ENCODE measurements around the gene PRICKLE2.

The PRICKLE2 gene

DNA sequence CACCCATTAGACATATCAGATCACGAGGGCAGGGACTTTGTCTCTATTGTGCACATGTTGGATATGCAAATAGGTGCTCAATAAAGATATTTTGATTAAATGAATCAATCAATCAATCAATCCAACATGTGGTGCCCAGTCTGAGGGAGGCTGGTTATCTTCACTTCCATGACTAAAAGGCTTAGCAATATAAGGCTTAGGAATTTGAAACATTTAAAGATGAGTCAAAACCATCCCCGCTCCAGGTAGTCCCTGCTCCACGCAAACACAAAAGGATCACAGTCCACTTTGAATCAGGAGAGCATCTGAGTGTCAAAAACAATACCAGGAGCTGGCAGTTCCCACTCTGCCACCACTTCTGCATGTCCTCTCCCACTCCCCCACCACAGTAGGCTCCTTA lies 25.8 kb upstream of the PRICKLE2 start:
- no peak for DNase-seq

DNA sequence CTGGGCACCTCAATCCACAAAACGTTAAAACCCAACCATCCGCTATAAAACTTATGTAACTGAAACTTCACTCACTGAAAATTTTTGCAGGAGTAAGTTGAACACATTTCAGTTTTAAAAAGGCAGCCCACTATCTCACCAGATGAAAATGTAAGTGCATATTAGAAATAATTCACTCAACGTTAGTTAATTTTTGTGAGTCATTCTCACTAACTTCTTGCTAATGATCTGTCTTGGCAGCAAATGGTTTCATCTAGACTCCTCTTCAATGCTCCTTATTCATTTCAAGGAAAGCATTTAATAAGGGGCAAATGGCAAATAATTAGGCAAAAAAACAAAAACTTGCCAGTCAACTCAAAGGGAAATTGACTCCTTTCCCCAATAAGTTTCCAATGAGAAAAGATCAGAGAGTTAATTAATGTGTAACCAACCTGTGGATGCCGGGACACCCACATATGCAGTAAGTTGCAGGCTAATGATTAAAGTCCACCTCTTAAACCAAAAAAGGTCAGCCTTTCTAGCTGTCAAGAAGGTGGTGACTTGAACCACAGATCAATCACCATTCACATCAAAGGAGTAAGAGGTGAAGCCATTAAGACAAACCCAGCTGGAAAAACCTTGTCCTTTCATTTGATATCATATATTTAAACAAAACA lies 22.9 kb upstream of the PRICKLE2 start:
- no peak for DNase-seq

DNA sequence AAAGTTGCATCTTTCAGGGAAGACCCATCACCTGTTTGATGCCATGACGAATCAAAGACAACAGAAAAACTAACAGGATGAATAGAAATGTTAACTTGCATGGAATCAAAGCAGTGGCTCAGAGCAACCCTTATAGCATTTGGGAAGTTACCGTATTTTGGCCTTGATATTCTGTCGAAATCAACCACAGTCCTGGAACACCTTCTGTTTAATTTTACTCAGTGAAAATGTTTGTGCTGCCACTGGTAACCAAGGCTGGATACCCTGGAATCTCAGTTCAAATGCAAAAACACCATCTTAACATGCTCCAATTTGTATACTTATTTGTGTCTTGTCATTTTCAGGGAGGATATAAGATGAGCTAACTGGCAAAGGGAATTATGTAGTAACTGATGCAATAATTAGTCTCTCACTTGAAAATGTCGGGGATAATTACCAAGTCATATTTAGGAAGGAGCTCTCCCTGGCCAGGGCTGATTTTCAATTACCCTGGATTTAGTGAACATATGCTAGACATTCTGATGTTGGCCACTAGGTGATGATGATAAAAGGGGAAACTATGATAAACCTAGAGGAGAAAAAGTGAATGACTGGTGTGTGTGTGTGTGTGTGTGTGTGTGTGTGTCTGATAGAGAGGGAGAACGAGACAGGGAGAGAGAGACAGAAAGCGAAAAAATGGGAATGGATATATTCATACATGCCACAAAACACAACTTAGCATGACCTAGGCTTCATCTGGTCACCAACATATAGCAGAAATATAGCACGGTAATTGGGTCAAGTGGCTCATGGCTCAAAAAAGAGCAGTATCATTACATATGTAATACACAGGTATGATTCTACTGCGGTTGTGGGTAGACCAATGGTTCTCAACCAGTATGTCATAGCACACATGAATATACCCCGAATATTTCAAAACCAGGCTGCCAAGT lies 19.0 kb upstream of the PRICKLE2 start:
- peak; percentile 42 for DNase-seq

GRCh38 chr3:64242435-64242834 lies 17.2 kb upstream of the PRICKLE2 start:
- DNase-seq: peak; percentile 51

DNA sequence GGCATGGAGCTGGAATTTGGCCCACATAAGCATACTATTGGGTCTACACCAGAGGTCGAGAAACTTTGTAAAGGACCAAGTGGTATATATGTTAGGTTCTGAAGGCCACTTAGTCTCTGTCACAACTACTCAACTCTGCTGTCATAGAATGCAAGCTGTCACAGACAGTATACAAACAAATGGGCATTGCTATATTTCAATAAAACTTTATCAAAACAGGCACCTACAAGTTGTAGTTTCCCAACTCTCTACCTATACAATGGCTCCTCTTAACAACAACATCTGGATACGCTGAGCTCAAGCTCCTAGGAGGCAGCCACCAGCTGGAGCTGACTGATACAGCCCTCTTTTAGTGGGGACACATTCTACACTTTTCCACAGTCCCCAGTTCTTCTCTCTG lies 15.7 kb upstream of the PRICKLE2 start:
- no peak for DNase-seq

DNA sequence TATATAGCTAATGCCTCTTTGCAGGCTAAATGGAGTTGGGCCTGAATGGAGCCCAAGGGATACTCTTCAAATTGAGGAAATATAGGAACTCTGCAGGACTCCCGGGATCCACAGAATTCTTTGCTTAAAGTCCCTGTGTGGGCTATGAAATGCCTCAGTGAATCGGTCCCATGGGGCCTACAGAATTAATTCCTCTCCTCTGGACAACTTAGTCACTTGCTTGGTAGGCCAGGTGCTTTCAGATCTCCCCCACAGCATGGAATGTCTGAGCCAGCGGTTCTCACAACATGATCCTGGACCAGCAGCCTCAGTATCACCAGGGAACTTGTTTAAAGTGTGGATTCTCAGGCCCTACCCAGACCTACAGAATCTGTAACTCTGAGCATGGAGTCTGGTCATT lies 15.1 kb upstream of the PRICKLE2 start:
- DNase-seq: no peak

GRCh38 chr3:64239841-64240240 lies 14.6 kb upstream of the PRICKLE2 start:
- no peak for DNase-seq

GRCh38 chr3:64238971-64239667 lies 13.9 kb upstream of the PRICKLE2 start:
- DNase-seq: peak; percentile 70

GRCh38 chr3:64237083-64237482 lies 11.8 kb upstream of the PRICKLE2 start:
- no peak for DNase-seq

- DNase-seq: no peak
These were observed 10.3 kb upstream of the PRICKLE2 start for GRCh38 chr3:64235605-64236004.

GRCh38 chr3:64234571-64234970 lies 9.3 kb upstream of the PRICKLE2 start:
- DNase-seq: no peak

GRCh38 chr3:64232821-64233220 lies 7.6 kb upstream of the PRICKLE2 start:
- no peak for DNase-seq

DNA sequence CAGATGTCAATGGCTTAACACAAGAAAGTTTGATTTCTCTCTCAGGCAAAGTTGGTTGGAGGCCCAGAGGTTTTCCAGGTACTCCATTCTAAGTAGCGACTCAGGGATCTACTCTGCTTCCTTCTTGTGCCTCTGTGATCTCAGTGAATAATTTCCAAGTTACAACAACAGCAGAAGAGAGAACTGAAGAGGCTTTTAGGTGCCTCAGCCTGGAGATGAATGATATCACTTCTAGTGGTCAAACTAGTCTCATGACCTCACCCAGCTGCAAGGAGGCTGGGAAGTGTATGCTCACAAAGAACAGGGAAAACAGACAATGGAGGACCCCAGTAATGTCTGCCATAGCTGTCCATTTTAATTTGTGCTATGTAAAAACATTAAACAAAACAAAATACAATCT lies 4.6 kb upstream of the PRICKLE2 start:
- DNase-seq: no peak

DNA sequence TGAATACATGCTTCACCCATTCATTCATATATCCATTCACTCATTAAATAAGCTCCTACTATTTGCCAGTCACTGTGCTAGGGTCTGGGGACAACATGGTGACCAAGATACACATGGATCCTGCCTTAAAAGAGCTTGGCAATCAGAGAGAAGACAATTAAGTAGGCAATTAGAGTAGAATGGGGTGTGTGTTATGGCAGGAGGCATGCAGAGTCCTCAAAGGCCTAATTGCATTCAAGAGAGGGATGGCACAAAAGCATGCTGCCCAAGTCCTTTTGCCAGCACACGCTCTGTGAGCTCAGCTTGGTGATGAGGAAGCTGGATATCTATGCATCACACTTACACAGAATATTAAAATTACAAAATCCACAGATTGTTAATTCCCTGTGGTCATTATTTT lies 2.8 kb upstream of the PRICKLE2 start:
- peak; percentile 39 for DNase-seq

DNA sequence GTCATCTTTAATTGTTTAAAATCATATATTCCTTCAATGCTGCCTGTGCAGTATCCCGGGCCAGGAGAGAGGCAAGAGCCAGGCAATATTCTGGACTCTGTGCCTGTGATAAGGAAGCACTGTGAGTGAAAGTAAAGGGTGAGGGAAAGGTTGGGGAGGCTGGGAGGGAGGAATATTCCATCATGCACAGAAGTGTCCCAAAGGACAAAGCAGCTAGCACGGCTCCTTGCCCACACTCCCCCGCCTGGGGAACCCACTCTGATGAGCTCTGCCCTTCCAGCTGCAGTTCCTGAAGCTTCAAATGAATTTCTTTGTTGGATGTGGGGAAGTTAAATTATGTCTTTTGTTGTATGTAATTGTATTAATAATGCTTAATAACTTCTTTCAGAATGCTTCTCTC lies 1.5 kb upstream of the PRICKLE2 start:
- no peak for DNase-seq

DNA sequence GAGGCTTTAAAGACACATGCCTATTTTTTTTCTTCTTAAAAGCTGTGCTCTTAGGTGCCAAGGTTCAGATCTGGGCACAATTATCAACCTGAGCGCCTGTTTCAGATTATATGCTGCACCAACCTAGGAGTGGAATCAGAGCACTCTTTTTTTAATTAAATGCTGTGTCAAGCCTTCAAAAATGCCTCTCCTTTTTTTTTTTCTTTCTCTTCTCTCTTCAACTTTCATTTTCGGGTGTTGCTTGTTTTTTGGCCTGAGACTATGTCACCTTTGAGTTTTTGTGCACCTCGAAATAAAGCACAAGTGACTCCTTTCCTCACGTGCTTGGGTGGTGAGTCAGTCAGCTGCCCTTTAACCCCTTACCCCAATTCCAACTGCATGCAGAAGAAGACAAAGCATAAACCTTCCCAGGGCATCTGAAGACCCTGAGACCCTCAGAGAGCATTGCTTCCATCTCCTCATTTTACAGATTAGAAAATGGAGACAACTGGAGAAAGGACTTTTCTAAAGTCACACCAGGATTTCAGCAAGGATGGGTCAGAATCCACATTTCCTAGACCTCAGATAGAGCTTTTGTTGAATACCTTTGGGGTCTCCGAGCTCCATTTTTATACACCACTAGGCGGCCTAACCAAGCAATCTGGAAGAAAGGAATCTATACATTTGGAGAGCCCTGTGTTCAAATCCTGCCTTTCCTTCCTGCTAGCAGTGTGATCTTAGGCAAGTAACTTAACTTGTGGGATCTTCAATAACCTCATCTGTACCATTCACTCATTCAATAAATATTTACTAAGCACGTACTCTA lies 631 bp upstream of the PRICKLE2 start:
- DNase-seq: no peak

DNA sequence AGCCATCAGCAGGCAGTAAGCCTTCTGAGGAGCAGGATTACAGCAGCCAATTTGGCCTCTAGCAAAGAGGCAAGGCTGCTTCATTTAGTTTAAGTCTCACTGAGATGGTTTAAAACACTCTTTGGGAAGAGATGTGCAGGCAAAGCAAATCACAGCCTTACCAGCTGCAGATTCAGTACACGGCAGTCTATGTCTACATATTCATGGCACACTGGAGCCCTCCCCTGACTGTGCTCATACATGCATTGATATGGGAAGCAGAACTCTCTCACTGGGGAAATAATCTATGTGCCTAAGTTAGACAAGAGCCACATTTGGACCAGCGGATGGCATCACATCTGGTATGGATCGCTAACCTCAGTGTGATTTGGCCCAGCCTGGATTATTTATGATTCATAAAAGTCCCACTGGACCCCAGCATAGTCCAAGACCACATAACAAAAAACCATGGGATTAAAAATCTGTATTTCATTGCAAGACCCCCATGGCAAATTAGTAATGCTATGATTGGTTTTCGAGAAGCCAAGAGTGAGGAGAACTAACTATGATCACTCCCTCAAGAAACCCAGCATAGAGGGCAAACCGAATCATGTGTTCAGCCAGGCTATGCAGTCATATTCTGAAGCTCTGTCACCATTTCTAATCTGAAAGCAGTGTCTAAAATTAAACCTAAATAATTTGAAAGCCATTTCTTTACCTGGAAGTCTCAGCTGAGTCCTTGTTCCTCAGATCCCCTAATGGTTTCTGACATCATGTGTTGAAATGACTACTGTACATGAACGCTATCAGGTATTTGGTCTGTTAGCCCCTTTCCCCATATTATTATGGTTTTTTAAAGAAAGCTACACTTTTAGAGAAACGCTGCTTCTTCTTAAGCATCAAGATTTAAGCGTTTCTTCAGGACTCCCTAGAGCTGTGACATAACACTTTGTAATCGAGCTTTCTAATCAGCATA lies 1.2 kb downstream of the PRICKLE2 start:
- DNase-seq: no peak

DNA sequence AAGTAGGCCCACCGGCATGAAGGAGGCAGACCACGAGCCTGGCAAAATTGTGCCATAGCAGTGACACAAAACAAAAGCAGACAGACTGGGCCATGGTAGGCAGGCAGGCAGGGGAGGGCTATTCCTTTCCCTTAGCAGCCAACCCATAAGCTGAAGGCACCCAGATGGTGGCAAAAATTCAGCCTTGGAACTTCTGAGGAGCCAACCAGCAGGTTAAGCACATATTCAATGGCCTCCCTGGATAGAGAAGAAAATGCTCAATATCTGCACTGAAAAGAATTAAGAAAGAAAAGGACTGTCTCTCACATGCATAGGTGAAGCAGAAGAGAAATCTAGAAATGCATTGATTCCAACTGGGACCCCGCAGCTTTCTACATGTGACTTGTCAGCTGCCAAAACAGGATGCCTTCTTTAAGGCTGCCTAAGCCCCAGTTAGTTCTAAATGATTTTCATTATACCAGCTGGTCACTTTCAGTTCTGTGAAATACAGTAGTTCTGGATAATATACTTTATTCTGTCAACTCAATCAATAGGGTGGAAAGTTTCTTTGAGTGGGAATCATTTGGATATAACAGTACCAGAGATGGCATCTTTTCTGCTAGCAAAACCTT lies 2.7 kb downstream of the PRICKLE2 start:
- no peak for DNase-seq

- DNase-seq: no peak
These were observed 3.6 kb downstream of the PRICKLE2 start for GRCh38 chr3:64221571-64222257.

DNA sequence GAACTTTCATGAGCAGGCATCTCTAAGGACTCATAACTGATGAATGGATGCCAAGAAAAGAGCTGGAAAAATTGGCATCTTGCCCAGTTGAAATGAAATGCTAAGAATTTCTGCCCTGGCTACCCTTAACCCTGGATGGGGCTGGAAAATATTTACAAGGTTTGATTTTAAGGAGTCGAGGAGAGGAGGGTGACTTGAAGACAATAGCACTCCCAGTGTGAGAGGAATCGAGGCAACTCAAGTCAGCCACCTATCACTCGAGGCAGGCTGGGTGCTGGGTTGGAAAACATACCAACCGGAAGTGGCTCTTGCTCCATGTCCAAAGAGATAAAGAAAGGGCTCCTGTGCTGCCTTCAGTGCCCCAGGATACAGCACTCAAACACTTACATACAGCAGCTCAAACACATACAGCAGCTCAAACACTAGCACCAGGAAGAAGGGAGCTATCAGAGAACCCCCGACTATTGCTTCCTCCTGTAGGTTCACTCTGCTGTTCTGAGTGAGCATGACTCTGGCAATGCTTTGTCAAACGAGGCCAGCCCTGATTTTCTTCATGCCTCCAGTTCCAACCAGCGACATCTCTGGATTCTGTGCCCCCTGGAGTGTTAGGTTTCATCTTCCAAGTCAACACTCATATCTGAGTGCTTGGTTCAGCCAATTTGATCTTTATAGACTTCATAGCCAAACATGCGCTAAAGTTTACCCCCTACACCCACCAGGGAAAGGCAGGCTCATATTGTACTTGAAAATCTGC lies 4.9 kb downstream of the PRICKLE2 start:
- peak; percentile 43 for DNase-seq

All from NCI-H69 (cell line).